A673 (cell line): ENCODE data around the gene DPF1.

ENCODE experiments used
- EZH2 ChIP-seq: fragments of 200-600 bp; sonication (generic); IDR thresholded peaks from 2 replicates; pipeline ENCODE4 v1.6.1; 2017; ENCODE audit warnings: borderline replicate concordance, low read depth, mild to moderate bottlenecking, mixed read lengths, antibody characterized with exemption, low read length; ENCODE audit not compliant: poor library complexity, severe bottlenecking
- TF ChIP-seq, protein P1 (sequence below): fragments of 300-800, 200-600 bp; sonication (generic); conservative IDR thresholded peaks from 2 replicates; pipeline ENCODE4 v1.5.1; 2017; ENCODE audit warnings: low read depth, mild to moderate bottlenecking, antibody characterized with exemption, low read length, moderate library complexity, mixed read lengths

DNA sequence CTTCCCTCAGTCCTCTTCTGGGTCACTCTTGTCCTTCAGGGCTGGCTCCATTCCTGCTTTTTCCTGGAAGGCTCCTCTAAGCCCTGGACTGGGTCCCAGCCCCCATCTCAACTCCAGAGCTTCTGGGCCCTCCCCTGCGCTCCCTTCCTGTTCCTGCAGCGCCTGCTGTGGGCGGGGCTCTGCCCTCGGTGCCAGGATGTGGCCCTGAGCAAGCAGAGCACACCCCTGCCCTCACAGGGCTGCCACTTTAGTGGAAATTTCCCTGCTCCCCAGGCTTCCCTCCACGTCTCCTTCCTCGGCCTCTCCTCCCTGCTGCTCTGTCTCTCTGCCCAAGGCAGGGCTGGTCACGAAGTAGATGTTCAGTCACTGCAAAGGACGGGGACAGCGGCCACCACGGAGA is 28.8 kb downstream of the DPF1 start:
- no peak for TF ChIP-seq EZH2
- TF ChIP-seq, protein P1, sequence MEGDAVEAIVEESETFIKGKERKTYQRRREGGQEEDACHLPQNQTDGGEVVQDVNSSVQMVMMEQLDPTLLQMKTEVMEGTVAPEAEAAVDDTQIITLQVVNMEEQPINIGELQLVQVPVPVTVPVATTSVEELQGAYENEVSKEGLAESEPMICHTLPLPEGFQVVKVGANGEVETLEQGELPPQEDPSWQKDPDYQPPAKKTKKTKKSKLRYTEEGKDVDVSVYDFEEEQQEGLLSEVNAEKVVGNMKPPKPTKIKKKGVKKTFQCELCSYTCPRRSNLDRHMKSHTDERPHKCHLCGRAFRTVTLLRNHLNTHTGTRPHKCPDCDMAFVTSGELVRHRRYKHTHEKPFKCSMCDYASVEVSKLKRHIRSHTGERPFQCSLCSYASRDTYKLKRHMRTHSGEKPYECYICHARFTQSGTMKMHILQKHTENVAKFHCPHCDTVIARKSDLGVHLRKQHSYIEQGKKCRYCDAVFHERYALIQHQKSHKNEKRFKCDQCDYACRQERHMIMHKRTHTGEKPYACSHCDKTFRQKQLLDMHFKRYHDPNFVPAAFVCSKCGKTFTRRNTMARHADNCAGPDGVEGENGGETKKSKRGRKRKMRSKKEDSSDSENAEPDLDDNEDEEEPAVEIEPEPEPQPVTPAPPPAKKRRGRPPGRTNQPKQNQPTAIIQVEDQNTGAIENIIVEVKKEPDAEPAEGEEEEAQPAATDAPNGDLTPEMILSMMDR, result no peak
